ENCODE measurements around the gene INSC. TPM values are rescaled to one million over a fixed set of nuclear protein-coding genes. Genes with fewer than 3 reads are reported as not detected.

The INSC gene
- total RNA-seq, 1 experiment from 2014 or later = not detected

DNA sequence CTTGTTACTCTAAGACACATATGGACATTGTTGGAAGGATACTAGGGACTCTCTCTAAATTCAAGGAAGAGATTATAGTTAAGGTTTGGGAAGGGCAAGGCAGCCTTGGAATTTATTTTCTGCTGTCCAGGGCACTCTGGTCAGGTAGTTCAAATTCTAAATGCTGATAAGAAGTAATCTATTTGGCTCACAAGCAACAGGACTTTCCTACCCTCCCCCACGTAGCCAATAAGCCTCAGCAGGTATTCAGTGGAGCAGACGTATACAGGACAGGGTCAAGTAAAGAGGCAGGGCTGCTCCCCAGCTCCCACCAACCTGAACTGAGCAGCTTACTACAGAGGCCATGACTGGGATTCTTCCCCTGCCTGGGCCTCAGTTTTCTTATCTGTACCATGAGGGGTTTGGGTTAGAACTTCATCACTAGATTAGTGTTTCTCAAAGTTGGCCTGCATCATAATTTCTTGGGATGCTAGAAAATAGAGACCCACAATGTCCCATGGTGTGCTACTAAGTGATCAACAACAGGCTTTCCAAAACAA is 6.1 kb upstream of the INSC start:
- no peaks in the 10 kb centered on the region for H3K9me3 ChIP-seq
- H3K36me3 ChIP-seq (ENCODE audit: control insufficient read depth, insufficient read depth, low read length) = no peaks in the 10 kb centered on the region
- Mint-ChIP-seq H3K27me3 (ENCODE audit: insufficient read depth, unreplicated experiment) (peaks cover 8% of the 10 kb centered on the region), H3K9me3 (ENCODE audit: unreplicated experiment) (no peaks in the 10 kb centered on the region), H3K27ac (ENCODE audit: unreplicated experiment) (no peak overlapping the region), H3K4me3 (ENCODE audit: unreplicated experiment) (no peak overlapping the region), H3K36me3 (ENCODE audit: insufficient read depth, unreplicated experiment) (no peaks in the 10 kb centered on the region), H3K4me1 (ENCODE audit: low read depth, unreplicated experiment) (no peaks in the 10 kb centered on the region)
- TF ChIP-seq, protein P1, sequence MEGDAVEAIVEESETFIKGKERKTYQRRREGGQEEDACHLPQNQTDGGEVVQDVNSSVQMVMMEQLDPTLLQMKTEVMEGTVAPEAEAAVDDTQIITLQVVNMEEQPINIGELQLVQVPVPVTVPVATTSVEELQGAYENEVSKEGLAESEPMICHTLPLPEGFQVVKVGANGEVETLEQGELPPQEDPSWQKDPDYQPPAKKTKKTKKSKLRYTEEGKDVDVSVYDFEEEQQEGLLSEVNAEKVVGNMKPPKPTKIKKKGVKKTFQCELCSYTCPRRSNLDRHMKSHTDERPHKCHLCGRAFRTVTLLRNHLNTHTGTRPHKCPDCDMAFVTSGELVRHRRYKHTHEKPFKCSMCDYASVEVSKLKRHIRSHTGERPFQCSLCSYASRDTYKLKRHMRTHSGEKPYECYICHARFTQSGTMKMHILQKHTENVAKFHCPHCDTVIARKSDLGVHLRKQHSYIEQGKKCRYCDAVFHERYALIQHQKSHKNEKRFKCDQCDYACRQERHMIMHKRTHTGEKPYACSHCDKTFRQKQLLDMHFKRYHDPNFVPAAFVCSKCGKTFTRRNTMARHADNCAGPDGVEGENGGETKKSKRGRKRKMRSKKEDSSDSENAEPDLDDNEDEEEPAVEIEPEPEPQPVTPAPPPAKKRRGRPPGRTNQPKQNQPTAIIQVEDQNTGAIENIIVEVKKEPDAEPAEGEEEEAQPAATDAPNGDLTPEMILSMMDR (IDR thresholded peaks at IDR 0.05; ENCODE audit: insufficient read depth in 1 of 2, low read depth in 1 of 2, low read length in 1 of 2, severe bottlenecking in 1 of 2, unreplicated experiment in 1 of 2) = no peak
- ChIA-PET POLR2A (no interaction called here), CTCF (no interaction called here)
- DNase-seq = no peak
- H3K4me3 ChIP-seq (ENCODE audit: low read depth, low read length) = no peak overlapping the region
- intact Hi-C loops (cut with micrococcal nuclease; ENCODE audit: unreplicated experiment) = no loop called here
- H3K27me3 ChIP-seq (replicated peaks; ENCODE audit: control insufficient read depth, insufficient read depth, low read length) = no peaks in the 10 kb centered on the region
- no TSS peak for BruUV-seq (replicated peaks)
- peaks cover 6% of the 10 kb centered on the region for H3K4me1 ChIP-seq

- CTCF ChIA-PET = no interaction called here
- no TSS peak for BruUV-seq (replicated peaks)
- no peaks in the 10 kb centered on the region for H3K9me3 ChIP-seq
- H3K27me3 ChIP-seq (replicated peaks; ENCODE audit: control insufficient read depth, insufficient read depth, low read length) = no peaks in the 10 kb centered on the region
- no peaks in the 10 kb centered on the region for H3K9me3 Mint-ChIP-seq (ENCODE audit: unreplicated experiment)
- TF ChIP-seq, protein P1 (IDR thresholded peaks at IDR 0.05; ENCODE audit: insufficient read depth in 1 of 2, low read depth in 1 of 2, low read length in 1 of 2, severe bottlenecking in 1 of 2, unreplicated experiment in 1 of 2) = no peak
- POLR2A ChIA-PET = no interaction called here
- no peaks in the 10 kb centered on the region for H3K4me1 Mint-ChIP-seq (ENCODE audit: low read depth, unreplicated experiment)
- no peaks in the 10 kb centered on the region for H3K36me3 ChIP-seq (ENCODE audit: control insufficient read depth, insufficient read depth, low read length)
- H3K4me3 ChIP-seq (ENCODE audit: low read depth, low read length) = no peak overlapping the region
- no peak for DNase-seq
- H3K36me3 Mint-ChIP-seq (ENCODE audit: insufficient read depth, unreplicated experiment) = no peaks in the 10 kb centered on the region
- intact Hi-C loops (cut with micrococcal nuclease; ENCODE audit: unreplicated experiment) = no loop called here
- no peak overlapping the region for H3K27ac Mint-ChIP-seq (ENCODE audit: unreplicated experiment)
- H3K4me3 Mint-ChIP-seq (ENCODE audit: unreplicated experiment) = no peak overlapping the region
- peaks cover 8% of the 10 kb centered on the region for H3K27me3 Mint-ChIP-seq (ENCODE audit: insufficient read depth, unreplicated experiment)
- peaks cover 6% of the 10 kb centered on the region for H3K4me1 ChIP-seq
These were observed 5.1 kb upstream of the INSC start for GRCh38 chr11:15109602-15110001.

DNA sequence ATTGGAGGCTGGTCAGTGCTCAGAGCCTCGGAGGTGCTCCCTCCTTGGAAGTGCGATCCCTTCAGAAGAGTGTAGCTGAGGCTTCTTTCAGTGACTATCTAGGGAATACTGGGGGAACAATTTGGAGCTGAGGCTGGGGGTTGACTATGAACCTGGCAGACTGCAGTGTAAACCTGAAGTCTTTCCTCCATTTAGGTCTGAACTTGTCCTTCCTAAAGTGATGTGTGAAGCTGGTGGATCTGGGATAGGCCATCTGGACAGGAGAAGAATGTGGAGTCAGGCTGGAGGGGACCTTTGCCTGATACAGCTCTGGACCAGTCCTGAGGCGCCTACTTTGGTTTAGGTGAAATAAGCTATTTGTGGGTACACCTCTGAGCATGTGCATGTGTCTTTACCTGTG is 3.5 kb upstream of the INSC start:
- Mint-ChIP-seq H3K4me1 (ENCODE audit: low read depth, unreplicated experiment) (no peaks in the 10 kb centered on the region), H3K36me3 (ENCODE audit: insufficient read depth, unreplicated experiment) (no peaks in the 10 kb centered on the region), H3K27me3 (ENCODE audit: insufficient read depth, unreplicated experiment) (peaks cover 8% of the 10 kb centered on the region), H3K4me3 (ENCODE audit: unreplicated experiment) (no peak overlapping the region), H3K27ac (ENCODE audit: unreplicated experiment) (no peak overlapping the region), H3K9me3 (ENCODE audit: unreplicated experiment) (no peaks in the 10 kb centered on the region)
- H3K4me3 ChIP-seq (ENCODE audit: low read depth, low read length) = no peak overlapping the region
- no peaks in the 10 kb centered on the region for H3K27me3 ChIP-seq (replicated peaks; ENCODE audit: control insufficient read depth, insufficient read depth, low read length)
- no peaks in the 10 kb centered on the region for H3K36me3 ChIP-seq (ENCODE audit: control insufficient read depth, insufficient read depth, low read length)
- H3K9me3 ChIP-seq = no peaks in the 10 kb centered on the region
- ChIA-PET CTCF (interaction anchor here (1.0 kb wide), 1 partner anchor 10 kb away, joined by 3 read pairs; no protein-coding TSS in a partner anchor), POLR2A (no interaction called here)
- TF ChIP-seq, protein P1 (IDR thresholded peaks at IDR 0.05; ENCODE audit: insufficient read depth in 1 of 2, low read depth in 1 of 2, low read length in 1 of 2, severe bottlenecking in 1 of 2, unreplicated experiment in 1 of 2) = no peak
- BruUV-seq (replicated peaks) = no TSS peak
- intact Hi-C loops (cut with micrococcal nuclease; ENCODE audit: unreplicated experiment) = no loop called here
- no peak for DNase-seq
- peaks cover 6% of the 10 kb centered on the region for H3K4me1 ChIP-seq
